ENCODE measurements around the gene BRAP. TPM values are rescaled to one million over a fixed set of nuclear protein-coding genes. Genes with fewer than 3 reads are reported as not detected.

Gene BRAP
- total RNA-seq, 4 donors from 2014 or later: 12.9 to 18.0 (median 17.2) TPM

DNA sequence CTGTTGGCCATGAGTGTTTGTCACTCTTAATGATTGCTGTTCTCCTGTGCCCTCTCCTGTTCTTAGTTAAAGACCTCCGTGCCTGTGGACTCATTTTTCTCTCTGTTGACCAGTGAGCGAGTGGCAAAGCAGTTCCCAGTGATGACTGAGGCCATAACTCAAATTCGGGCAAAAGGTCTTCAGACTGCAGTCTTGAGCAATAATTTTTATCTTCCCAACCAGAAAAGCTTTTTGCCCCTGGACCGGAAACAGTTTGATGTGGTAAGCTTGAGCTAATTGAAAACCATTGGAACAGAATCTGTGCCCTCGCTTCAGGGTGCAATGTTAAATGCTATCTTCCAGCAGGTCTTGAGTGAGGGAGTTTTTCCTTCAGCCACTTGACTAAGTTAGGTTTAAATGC is 19.9 kb upstream of the BRAP start:
- WGBS, 2 donors: 85 to 86% methylated on average over 5 of the region's 5 CpGs
- Histone ChIP-seq H3K36me3 (peaks cover 0 to 98% (median 13%) of the 10 kb centered on the region in 3 donors), H3K4me3 (no peak overlapping the region), H3K4me1 (no peaks in the 10 kb centered on the region), H3K9me3 (no peaks in the 10 kb centered on the region), H3K27ac (no peak overlapping the region), H3K27me3 (no peaks in the 10 kb centered on the region)
- no peak for DNase-seq (ENCODE audit: low spot score in 2 of 2)
- TF ChIP-seq EP300 (IDR thresholded peaks at IDR 0.05) (no peak), POLR2A (IDR thresholded peaks at IDR 0.05) (no peak)
- TF ChIP-seq, protein P1, sequence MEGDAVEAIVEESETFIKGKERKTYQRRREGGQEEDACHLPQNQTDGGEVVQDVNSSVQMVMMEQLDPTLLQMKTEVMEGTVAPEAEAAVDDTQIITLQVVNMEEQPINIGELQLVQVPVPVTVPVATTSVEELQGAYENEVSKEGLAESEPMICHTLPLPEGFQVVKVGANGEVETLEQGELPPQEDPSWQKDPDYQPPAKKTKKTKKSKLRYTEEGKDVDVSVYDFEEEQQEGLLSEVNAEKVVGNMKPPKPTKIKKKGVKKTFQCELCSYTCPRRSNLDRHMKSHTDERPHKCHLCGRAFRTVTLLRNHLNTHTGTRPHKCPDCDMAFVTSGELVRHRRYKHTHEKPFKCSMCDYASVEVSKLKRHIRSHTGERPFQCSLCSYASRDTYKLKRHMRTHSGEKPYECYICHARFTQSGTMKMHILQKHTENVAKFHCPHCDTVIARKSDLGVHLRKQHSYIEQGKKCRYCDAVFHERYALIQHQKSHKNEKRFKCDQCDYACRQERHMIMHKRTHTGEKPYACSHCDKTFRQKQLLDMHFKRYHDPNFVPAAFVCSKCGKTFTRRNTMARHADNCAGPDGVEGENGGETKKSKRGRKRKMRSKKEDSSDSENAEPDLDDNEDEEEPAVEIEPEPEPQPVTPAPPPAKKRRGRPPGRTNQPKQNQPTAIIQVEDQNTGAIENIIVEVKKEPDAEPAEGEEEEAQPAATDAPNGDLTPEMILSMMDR (IDR thresholded peaks at IDR 0.05): no peak

DNA sequence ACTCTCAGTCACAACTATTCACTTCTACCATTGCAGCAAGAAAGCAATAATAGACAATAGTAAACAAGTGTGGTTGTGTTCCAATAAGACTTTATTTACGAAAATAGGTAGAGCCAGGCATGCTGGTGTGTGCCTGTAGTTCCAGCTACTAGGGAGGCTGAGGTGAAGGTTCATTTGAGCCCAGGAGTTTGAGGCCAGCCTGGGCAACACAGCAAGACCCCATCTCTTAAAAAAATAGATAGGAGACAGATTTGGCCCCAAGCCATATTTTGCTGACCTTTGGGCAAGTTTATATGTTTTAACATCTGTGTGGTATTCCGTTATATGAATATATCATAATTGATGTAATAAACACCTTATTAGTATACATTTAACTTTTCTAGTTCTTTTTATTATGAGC is 14.2 kb upstream of the BRAP start:
- Histone ChIP-seq H3K4me3 (no peak overlapping the region), H3K27me3 (no peaks in the 10 kb centered on the region), H3K36me3 (peaks cover 0 to 99% (median 12%) of the 10 kb centered on the region in 3 donors), H3K4me1 (no peaks in the 10 kb centered on the region), H3K27ac (no peak overlapping the region), H3K9me3 (no peaks in the 10 kb centered on the region)
- WGBS, 2 donors: 79% methylated on average over 2 of the region's 2 CpGs
- TF ChIP-seq POLR2A (IDR thresholded peaks at IDR 0.05) (no peak), EP300 (IDR thresholded peaks at IDR 0.05) (no peak)
- TF ChIP-seq, protein P1 (IDR thresholded peaks at IDR 0.05): no peak
- no peak for DNase-seq (ENCODE audit: low spot score in 2 of 2)

DNA sequence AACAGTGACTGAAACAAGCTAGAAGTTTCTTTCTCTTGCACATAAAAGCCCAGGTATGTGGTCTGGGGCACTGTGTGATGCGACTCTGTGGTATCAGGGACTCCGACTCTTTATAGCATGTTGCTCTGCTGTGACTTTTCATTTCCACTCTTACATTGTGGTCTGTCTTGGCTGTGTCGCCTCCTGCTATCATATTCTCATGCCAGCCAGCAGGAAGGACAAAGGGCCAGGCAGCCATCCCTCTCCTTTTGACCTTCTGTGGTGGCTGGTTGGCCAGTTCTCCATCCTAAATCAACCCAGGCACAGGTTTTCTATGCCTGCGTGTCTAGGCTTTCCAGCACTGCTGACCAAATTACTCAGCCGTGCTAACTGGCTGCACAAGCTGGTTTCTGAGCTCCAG is 8.1 kb upstream of the BRAP start:
- Histone ChIP-seq H3K9me3 (no peaks in the 10 kb centered on the region), H3K4me3 (no peak overlapping the region), H3K27me3 (no peaks in the 10 kb centered on the region), H3K4me1 (no peaks in the 10 kb centered on the region), H3K36me3 (peaks cover 0 to 67% (median 7%) of the 10 kb centered on the region in 3 donors), H3K27ac (no peak overlapping the region)
- no peak for DNase-seq (ENCODE audit: low spot score in 2 of 2)
- TF ChIP-seq, protein P1 (IDR thresholded peaks at IDR 0.05): no peak
- TF ChIP-seq POLR2A (IDR thresholded peaks at IDR 0.05) (no peak), EP300 (IDR thresholded peaks at IDR 0.05) (no peak)
- 92 to 95% methylated on average over 5 of the region's 5 CpGs for WGBS, 2 donors

DNA sequence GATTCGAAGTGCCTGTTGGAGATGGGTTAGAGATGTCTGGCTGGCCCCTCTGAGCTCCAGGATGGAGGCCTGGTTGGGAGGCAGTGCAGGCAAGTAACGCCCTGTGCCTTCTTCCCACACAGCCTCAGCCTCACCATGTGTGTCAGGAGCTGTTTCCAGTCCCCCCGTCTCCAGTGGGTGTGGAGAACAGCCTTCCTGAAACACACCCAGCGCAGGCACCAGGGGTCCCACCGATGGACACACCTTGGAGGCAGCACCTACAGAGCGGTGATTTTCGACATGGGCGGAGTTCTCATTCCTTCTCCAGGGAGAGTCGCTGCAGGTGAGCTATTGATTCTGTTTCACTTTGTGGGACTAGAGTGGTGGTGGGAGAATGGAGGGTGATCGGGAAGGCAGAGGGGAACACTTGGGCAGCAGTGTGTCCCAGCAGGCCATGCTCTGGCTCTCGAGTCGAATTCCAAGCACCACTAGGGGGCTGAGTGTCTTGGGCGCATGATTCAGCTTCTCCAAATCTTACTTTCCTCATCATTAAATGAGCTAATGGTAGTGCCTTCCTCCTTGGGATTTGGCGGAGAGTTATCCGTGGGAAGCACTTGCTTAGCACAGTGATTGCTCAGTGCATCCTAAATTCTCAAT is 6.9 kb upstream of the BRAP start:
- peaks cover 0 to 56% (median 7%) of the 10 kb centered on the region in 3 donors for H3K36me3 ChIP-seq
- 84 to 86% methylated on average over 14 to 15 of the region's 15 CpGs for WGBS, 2 donors
- no peak overlapping the region for H3K4me3 ChIP-seq

DNA sequence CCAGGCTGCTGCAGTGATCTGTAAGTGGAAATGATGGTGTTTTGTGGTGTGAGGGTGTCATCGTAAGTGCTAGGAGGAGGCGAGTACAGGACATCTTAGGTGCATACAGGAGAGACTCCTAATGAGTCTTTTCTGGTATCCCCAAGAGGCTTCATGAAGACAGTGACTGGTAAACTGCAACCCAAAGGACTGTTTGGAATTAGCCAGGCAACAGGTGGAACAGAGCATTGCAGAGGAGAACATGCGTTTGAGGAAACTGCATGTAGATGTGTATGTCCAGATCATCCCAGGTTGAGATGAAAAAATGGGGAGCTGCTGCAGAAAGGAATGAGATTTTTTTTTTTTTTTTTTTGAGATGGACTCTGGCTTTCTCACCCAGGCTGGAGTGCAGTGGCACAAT is 5.5 kb upstream of the BRAP start:
- H3K27ac ChIP-seq: no peak overlapping the region
- H3K9me3 ChIP-seq: no peaks in the 10 kb centered on the region
- no peaks in the 10 kb centered on the region for H3K27me3 ChIP-seq
- H3K36me3 ChIP-seq: peaks cover 0 to 42% (median 7%) of the 10 kb centered on the region in 3 donors
- TF ChIP-seq POLR2A (IDR thresholded peaks at IDR 0.05) (no peak), EP300 (IDR thresholded peaks at IDR 0.05) (no peak)
- TF ChIP-seq, protein P1 (IDR thresholded peaks at IDR 0.05): no peak
- 91 to 93% methylated on average over 3 of the region's 3 CpGs for WGBS, 2 donors
- no peak overlapping the region for H3K4me3 ChIP-seq
- no peak for DNase-seq (ENCODE audit: low spot score in 2 of 2)
- H3K4me1 ChIP-seq: peaks cover 0 to 11% (median 8%) of the 10 kb centered on the region in 4 donors

More for the DNA sequence above, 6.9 kb upstream of the BRAP start:
- Histone ChIP-seq H3K9me3 (no peaks in the 10 kb centered on the region), H3K4me1 (no peaks in the 10 kb centered on the region), H3K27me3 (no peaks in the 10 kb centered on the region), H3K27ac (no peak overlapping the region)
- no peak for TF ChIP-seq POLR2A (IDR thresholded peaks at IDR 0.05)
- TF ChIP-seq, protein P1 (IDR thresholded peaks at IDR 0.05): no peak
- no peak for TF ChIP-seq EP300 (IDR thresholded peaks at IDR 0.05)
- no peak for DNase-seq (ENCODE audit: low spot score in 2 of 2)

Measured in tibial nerve (tissue), 4 donors.